Ramos (cell line): ENCODE data around the gene MGARP.
"Not testable (repeated sequence)": the region's sequence is repeated elsewhere in the genome, so short reads cannot be mapped to it uniquely, and the experiment has no call there.

Experiments used
- in situ Hi-C: fragments of 300-500 bp; cut with MboI; formaldehyde crosslinking; loops from one replicate; pipeline ENCODE4 v1.14.3; 2022; ENCODE audit warnings: low sequenced_read_pairs; ENCODE audit not compliant: unreplicated experiment

Gene MGARP

DNA sequence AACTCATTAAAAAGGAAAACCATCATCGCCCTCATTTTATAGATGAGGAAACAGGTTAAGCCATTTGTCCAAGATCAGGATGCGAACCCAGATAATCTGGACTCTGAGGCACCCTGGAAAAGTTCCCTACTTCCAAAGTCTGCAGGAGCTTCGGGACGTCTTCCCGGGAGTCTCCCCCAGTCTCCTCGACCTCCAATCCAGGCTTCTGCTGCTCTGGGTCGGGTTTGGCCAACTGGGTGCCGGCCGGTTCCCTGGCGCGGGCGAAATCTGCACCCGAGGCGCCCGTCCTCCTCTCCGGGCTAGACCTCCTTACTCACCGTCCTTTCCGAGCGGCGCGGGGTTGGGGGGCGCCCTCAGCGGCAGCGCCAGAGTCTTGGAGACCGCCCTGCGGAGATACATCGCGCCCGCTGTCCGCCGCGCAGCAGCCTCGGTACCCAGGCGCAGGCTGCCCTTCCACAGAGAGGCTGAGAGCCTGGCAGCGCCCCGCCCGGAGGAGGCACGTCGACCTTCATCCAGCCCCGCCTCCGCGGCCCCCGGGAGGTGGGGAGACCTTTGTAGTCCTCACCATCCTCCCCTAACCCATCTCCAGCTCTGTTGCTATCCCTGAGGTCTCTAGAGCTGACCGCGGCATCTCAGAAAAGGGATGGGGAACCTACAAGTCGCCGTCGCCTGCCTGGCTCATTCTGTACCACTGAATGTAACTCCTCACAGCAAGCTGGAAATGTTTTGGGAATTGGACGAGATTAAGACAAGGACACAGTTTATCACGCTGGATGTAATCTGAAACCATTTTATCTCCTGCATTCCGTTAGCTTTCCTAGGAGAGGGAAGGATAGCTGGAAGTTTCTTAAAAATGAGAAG is at the start of gene MGARP:
Gene MGARP, minus strand, starts transcription at position 466 of the 861 bp plus-strand sequence. Its CDS starts 67 bp downstream, at position 399.
- in situ Hi-C loops, result no loop called here

DNA sequence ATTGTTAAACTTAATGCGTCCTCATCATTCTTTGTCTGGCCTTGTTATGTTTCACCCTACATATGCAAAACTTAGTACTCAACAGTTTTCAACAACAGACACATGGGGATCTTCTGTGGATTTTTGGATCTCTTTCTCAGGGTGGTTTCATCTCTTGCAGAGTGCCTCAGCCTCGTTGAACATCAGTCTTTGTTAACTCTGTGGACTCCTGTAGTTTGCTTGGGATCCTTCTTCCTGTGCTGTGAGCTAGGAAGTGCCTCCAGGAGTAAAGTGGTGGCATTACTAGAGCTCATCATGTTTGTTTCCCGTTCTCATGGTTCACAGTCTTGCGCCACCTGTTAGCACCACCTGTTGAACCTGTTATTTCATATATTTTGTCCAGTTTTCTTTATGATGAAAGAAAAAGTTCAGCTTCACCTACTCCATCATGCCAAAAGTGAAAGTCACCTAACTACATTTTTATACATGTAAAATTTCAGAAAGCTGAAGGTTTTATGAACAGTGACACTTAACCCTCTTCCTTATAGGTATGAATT is 49.7 kb upstream of the MGARP start:
- in situ Hi-C loops, result no loop called here

DNA sequence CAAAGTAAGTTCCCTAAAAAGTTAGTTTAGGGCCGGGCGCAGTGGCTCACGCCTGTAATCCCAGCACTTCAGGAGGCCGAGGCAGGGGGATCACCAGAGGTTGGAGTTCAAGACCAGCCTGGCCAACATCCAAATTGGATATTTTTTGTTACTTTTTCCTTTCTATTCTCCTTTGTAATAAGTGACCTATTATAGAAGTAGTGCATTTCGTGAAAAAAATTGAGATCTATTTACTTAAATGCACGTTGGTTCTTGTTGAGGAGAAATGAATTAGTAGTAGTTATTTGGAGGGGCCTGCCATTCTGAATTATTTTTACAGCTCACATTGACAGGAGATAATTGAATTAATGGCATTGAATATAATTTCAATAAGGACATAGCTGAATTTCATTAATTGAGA is 44.6 kb upstream of the MGARP start:
- in situ Hi-C loops, result no loop called here

- in situ Hi-C loops, result not testable (repeated sequence)
These were observed 42.5 kb upstream of the MGARP start for GRCh38 chr4:139322541-139322940.

GRCh38 chr4:139322070-139322469 is 42.0 kb upstream of the MGARP start:
- in situ Hi-C loops, result not testable (repeated sequence)

DNA sequence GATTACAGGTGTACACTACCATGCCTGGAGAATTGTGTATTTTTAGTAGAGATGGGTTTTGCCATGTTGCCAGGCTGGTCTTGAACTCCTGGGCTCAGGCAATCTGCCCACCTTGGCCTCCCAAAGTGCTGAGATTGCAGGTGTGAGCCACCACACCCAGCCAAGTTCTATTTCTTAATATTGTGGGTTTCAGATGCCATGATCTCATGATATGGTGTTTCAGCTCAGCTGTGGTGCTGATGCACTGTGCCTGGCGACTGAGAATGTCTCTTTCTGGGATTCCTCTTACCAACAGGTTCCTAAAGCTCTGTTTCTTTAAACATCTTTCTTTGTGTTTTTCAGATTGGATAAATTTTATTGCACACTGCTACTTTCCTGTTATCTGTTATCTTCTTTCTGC is 39.5 kb upstream of the MGARP start:
- in situ Hi-C loops, result no loop called here

DNA sequence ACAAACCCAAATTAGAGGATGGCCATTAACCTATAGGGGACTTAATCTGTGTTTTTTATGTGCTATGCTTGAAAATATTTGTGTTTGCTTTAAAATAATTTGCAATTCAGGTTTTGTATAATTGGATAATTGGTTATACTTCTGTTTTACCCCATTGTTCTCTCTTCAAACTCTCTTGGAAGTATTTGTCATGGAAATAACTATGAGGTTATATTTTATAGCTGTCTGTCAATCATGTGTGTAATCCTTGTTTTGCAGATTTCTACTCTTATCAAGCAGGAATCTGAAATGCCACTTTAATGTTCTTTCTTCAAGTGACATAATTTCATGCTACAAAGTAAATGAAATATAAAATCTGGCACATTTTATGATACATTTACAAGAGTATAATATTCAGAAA is 37.6 kb upstream of the MGARP start:
- in situ Hi-C loops, result no loop called here

GRCh38 chr4:139316733-139317132 is 36.7 kb upstream of the MGARP start:
- in situ Hi-C loops, result no loop called here

- in situ Hi-C loops, result no loop called here
These were observed 35.2 kb upstream of the MGARP start for GRCh38 chr4:139315221-139315675.

GRCh38 chr4:139314047-139314800 is 34.2 kb upstream of the MGARP start:
- in situ Hi-C loops, result no loop called here

DNA sequence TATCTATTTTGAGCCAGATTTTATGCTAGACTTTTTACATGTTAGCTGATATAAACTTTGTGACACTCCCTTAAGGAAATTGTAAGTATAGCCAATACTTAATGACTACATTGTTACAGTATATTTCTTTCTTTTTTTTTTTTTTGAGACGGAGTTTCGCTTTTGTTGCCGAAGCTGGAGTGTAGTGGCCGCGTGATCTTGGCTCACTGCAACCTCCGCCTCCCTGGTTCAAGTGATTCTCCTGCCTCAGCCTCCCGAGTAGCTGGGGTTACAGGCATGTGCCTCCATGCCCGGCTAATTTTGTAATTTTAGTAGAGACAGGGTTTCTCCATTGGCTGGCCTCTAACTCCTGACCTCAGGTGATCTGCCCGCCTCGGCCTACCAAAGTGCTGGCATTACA is 33.4 kb upstream of the MGARP start:
- in situ Hi-C loops, result not testable (repeated sequence)

DNA sequence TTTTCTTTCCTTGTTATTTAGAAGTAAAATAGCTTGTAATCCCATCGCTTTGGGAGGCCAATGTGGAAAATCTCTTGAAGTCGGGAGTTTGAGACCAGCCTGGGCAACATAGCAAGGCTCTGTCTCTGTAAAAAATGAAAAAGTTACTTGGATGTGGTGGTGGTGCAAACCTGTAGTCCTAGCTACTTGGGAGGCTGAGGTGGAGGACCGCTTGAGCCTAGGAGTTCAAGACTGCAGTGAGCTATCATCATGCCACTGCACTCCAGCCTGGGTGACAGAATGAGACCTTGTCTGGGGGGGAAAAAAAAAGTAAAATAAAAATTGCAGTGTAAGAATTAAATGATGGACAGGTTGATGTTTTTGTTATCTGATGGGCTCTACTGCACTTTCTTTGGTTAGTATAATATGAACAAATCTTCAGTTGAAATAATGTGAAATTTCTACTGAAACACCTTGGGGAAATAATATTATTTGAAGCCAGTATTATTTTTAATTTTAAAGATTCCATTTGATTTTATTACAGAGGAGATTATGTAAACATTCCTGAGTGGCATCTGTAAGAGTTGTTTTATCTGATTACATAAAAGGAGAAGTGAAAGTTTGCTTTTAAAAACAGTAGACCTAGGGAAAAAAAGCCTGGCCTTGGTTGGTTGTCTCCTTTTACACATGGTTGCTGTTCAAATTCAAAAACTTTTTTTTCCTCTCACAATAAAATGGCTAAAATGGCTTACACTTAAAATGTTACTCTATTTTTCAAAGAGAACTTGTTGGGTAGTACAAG is 32.7 kb upstream of the MGARP start:
- in situ Hi-C loops, result no loop called here

- in situ Hi-C loops, result no loop called here
These were observed 31.9 kb upstream of the MGARP start for GRCh38 chr4:139311909-139312308.

DNA sequence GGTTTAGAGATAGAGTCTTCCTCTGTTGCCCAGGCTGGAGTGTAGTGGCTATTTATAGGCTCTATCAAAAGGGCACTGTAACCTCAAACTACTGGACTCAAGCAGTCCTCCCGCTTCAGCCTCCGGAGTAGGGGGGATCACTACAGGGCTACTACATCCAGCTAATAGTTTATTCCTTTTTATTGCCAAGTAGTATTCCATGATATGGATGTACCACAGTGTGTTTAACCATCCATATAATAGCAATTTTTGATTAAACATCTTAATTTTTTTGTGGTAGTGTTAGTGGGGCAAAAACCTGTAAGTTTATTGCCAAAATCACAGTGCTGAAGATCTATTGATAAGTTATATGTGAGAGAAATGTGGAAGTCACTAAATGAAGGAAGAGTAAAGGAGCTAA is 24.9 kb upstream of the MGARP start:
- in situ Hi-C loops, result no loop called here

- in situ Hi-C loops, result no loop called here
These were observed 22.0 kb upstream of the MGARP start, which contains the start of gene NDUFC1 for GRCh38 chr4:139301821-139302611. Gene NDUFC1 (minus strand): TSS chr4:139302477. CDS start chr4:139295798, 6,679 bp downstream.

DNA sequence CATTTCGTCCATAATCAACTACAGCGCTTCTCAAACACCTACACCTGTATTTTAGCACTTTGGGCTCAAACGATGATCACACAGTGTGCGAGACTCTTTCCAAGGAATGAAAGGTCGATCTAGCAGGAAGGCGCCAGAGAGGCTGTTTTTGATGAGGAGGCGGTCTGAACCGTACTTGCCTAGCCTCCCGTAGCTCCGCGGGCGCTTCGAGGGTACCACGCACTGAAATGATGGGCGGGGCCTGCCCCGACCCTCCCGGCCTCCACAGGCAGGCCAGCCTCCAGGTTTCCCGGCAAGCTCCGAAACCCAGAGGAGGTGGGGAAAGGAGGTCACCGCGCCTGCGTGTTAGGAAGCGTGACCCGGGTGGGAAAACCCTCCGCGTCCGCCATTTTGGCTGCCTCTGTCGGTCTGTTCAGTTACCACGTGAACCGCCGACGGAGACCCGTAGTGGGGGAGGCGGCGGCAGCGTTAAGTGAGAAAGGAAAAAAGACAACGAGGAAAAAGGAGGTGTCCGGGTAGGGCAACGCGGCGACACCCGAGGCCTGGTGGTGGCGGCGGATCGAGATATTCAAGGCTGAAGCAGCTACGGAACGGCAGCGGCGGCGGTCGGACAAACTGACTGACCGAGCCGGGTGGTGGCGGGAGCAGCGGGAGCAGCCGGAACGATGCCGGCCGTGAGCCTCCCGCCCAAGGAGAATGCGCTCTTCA is 21.2 kb upstream of the MGARP start, which contains the start of gene NAA15:
Gene NAA15, plus strand, starts transcription at position 393 of the 708 bp plus-strand sequence. Its CDS starts 273 bp downstream, at position 666.
- in situ Hi-C loops, result no loop called here

DNA sequence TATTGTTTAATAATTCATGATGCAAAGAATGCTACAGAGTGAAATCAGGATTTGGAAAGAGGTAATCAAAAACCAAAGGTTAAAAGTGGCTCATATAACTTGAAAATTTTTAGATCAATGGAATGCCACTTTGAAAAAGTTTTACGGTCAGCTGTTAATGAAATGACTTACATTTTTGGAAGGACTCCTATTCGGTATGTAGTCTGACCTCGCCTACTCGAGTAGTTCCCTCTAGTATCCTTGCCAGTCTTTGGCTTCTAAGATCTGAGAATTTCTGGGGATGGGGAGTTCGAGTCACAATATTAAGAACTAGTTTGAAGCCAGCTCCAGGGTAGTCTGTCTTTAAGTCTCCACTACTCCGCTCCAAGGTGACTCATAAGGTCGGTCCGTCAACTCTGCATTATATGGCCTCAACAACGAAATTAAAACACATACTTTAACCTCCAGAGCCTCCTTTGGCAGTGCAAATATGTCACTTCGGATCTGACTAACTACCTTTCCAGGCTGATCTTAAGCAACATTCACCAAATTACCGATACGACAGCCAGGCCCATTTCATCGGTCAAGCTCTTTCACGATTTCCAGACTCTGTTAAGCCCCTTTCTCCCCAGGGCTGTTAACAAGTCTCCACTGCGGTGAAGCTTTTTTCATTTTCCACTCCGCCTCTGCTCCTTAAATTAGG is 20.5 kb upstream of the MGARP start:
- in situ Hi-C loops, result no loop called here

GRCh38 chr4:139299536-139299935 is 19.5 kb upstream of the MGARP start:
- in situ Hi-C loops, result loop anchor here (5.0 to 10.0 kb wide), 2 partner anchors 72 to 215 kb away; no protein-coding TSS in a partner anchor
